CD4-positive, alpha-beta T cell treated with Interleukin-21 for 1 hour (primary cell): Measurements from ENCODE around the gene CEP97.
"Not testable (repeated sequence)": the region's sequence is repeated elsewhere in the genome, so short reads cannot be mapped to it uniquely, and the experiment has no call there.

Source experiments
- DNase-seq: peaks from one replicate; pipeline ENCODE4 v3.0.0-alpha.2; 2020

Gene CEP97

GRCh38 chr3:101702726-101703125, 21.7 kb upstream of the CEP97 start:
- no peak for DNase-seq

DNA sequence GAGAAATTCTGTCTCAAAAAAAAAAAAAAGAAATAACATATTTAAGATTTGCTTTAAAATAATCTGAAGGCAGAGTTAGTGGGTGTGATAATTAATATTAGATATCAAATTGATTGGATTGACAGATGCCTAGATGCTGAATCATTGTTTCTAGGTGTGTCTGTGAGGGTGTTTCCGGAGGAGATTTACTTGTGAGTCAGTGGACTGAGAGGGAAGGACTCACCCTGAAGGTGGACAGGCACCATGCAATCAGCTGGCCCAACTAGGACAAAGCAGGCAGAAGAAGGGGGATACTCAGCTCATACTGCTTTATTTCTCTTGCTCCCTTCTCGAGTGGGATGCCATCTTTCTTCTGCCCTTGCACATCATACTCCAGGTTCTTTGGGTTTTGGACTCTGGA, 21.2 kb upstream of the CEP97 start:
- DNase-seq: no peak

DNA sequence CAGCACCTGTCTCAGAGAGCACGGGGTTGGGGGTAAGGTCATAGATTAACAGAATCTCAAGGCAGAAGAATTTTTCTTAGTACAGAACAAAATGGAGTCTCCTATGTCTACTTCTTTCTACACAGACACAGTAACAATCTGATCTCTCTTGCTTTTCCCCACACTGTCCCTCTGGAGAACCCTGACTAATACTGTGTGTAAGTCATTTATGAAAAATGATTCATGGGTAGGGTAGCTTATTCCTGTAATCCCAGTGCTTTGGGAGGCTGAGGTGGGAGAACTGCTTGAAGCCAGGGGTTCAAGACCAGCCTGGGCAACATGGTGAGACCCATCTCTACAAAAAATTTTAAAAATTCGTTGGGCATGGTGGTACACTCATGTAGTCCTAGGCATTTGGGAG, 19.8 kb upstream of the CEP97 start:
- not testable (repeated sequence) for DNase-seq

- DNase-seq: no peak
These were observed 15.3 kb upstream of the CEP97 start for GRCh38 chr3:101709126-101709525.

- DNase-seq: no peak
These were observed 6.0 kb upstream of the CEP97 start for GRCh38 chr3:101718455-101718854.

- DNase-seq: no peak
These were observed 4.7 kb upstream of the CEP97 start for GRCh38 chr3:101719604-101720185.

GRCh38 chr3:101720851-101721840, 3.3 kb upstream of the CEP97 start:
- DNase-seq: no peak

DNA sequence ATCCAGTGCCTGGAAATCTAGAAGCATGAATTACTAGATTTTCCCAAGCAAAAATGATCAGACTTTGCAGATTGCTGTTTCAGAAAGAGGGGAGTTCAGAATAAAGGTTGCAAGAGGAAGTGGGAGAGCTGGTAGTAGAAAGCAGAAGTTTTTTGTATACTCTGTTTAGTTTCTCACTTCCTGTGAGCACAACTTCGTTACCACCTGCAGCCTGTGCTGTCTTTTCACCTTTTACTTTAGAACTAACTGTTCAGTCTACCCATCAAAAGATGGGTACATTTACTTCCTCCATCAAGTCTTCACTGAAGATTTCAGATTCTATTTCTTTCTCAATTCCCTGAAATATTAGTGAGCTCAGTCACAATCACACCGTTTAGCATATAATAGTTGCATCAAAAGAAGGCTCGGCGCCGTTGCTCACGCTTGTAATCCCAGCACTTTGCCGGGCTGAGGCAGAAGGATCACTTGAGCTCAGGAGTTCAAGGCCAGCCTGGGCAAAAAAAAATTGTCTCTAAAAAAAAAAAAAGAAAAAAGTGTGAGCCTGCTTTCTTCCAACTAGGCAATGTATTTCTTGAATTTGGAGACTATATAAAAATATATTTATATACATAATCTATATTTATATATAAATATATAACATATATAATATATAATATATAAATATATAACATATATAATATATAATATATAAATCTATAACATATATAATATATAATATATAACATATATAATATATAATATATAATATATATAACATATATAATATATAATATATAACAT, 1.8 kb upstream of the CEP97 start:
- DNase-seq: peak; percentile 47

- DNase-seq: peak; percentile 40
These were observed 928 bp downstream of the CEP97 start for GRCh38 chr3:101725194-101725889.

DNA sequence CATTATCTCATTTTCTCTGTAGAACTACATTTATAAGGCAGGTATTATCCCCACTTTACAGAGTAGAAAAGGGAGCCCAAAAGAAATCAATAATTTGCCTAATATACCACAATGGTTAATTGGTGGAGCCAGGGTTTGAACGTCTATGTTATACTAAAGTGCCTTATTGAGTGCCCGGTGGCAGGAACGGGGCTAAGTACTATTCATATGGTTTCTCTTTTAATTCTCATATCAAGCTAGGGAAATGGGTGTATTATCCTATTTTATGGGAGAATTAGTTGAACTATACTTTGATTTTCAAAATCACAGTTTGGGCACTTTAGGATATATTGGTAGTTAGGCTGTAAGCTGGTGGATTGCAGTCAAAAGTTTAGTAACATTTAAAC, 1.5 kb downstream of the CEP97 start:
- DNase-seq: no peak

- DNase-seq: no peak
These were observed 5.2 kb downstream of the CEP97 start for GRCh38 chr3:101729586-101729985.

DNA sequence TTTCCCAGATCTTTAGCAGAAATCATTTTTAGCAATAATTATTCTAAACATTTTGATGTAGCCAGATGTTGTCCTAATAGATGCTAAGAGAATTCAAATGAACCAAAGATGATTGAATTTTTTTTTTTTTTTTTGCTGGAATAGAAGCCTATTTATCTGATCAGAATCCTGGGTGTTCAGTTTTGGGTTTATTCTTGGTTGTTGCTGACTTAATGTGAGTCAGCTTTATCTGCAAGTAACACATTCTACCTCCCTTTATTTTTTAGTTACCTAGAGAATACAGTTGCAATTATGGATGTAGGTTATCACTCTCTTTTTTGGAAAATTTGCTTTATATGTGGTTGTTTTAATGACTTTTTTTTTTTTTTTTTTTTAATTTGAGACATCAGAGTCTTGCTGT, 6.4 kb downstream of the CEP97 start:
- no peak for DNase-seq

DNA sequence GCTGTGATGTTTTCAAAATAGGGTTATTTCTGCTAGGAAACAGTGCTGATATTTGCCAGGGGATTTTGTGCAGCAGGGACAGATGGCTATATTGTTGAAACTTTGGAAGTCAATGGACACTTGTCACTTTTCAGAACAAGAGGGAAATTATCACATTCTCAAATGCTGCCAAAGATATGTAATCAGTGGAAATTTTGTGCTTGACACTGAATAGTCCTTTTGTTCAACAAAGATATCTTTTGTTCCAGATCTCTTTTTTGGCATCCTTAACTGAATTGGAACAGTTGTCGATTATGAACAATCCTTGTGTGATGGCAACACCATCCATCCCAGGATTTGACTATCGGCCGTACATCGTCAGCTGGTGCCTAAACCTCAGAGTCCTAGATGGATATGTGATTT, 7.8 kb downstream of the CEP97 start:
- DNase-seq: no peak

DNA sequence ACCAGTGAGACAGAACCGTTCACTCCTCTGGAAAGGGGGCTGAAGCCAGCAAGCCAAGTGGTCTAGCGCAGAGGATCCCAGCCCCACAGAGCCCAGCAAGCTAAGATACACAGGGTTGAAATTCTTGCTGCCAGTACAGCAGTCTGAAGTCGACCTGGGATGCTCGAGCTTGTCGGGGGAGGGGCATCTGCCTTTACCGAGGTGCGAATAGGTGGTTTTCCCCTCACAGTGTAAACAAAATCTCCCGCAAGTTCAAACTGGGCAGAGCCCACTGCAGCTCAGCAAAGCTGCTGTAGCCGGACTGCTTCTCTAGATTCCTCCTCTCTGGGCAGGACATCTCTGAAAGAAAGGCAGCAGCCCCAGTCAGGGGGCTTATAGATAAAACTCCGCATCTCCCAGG, 11.4 kb downstream of the CEP97 start:
- DNase-seq: no peak

GRCh38 chr3:101741914-101742313, 17.5 kb downstream of the CEP97 start:
- not testable (repeated sequence) for DNase-seq

GRCh38 chr3:101744811-101745210, 20.4 kb downstream of the CEP97 start:
- no peak for DNase-seq

GRCh38 chr3:101745934-101746333, 21.5 kb downstream of the CEP97 start:
- DNase-seq: not testable (repeated sequence)

- peak; percentile 53 for DNase-seq
These were observed 29.1 kb downstream of the CEP97 start for GRCh38 chr3:101753386-101754113.

DNA sequence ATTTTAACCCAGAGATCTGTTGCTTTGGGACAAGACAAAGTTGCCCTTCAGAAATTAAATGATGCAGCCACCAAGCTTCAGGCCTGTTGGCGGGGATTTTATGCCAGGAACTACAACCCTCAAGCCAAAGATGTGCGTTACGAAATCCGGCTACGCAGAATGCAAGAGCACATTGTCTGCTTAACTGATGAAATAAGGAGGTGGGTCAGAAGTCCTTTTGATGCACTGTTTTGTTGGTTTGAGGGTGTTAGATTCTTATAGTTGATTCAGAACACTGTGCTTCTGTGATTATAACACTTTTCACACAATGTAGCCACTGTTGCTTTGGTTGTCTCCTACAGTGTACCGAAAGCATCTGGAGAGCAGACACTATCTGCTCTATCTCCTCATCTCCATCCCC, 33.8 kb downstream of the CEP97 start:
- DNase-seq: no peak

- DNase-seq: no peak
These were observed 37.7 kb downstream of the CEP97 start for GRCh38 chr3:101762041-101762646.

DNA sequence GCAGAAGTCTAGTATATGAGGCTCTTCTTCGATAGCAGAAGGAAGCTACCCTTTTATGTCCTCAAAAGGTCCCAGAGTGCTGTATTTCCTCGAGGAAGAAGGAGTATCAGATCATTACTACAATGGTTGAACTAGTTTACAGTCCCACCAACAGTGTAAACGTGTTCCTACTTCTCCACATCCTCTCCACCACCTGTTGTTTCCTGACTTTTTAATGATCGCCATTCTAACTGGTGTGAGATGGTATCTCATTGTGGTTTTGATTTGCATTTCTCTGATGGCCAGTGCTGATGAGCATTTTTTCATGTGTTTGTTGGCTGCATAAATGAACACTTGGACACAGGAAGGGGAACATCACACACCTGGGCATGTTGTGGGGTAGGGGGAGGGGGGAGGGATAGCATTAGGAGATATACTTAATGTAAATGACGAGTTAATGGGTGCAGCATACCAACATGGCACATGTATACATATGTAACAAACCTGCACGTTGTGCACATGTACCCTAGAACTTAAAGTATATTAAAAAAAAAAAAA, 53.4 kb downstream of the CEP97 start:
- DNase-seq: not testable (repeated sequence)
